NCI-H82 treated with DMSO at 0.1 percent for 48 hours (cell line): Measurements from ENCODE around the gene PLCH2.

Experiments
- DNase-seq: peaks from one replicate; lab custom pipeline; 2025; ENCODE audit not compliant: unreplicated experiment; lab: John Stamatoyannopoulos, UW

PLCH2 gene

DNA sequence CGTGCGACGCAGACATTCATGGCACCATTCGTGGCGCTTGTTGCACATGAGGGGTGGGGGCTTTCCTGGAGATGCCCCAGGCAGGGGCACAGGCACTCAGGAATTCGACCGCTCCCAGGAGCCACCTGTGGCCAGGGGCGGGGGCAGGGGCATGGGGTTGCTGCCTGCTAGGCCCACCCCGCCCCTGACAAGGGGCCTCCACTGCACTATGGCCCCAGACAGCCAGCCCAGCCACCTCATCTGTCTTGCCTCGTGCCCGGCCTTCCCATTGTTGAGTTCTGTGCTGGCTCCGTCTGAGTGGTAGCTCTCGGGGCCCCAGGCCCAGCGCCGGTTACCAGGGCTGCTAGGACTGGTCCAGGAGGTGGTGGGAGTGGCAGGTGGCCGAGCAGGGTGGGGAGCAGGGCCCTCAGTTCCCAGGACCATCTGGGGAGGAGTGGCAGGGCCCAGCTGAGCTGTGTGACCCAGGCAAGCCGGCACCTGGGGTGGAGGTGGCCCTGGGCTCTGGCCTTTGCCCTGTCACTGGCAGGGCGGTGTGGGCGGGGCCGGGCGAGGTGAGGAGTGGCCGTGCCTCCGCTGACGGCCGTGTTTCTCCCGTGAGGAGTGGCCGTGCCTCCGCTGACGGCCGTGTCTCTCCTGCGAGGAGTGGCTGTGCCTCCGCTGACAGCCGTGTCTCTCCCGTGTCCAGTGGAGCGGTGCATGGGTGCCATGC lies 1.9 kb downstream of the PLCH2 start:
- DNase-seq = no peak

DNA sequence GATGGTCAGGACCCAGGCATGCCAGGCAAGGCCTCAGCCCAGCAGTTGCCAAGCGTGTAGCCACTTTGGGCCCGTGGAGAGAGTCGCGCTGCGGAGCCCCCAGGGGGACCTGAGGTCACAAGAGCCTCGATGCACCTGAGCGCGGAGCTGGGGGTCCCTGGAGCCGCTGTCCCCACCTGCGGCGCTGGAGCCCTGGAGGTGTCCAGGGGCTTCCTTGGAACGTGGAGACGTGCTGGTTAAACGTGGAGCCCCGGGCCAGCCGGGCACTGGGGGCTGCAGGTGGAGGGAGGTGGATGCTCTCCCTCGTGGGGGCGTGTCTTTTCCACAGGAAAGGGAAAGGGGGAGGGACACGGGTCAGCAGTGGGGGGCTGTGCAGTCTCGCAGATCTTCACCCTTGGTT lies 3.1 kb downstream of the PLCH2 start:
- no peak for DNase-seq

DNA sequence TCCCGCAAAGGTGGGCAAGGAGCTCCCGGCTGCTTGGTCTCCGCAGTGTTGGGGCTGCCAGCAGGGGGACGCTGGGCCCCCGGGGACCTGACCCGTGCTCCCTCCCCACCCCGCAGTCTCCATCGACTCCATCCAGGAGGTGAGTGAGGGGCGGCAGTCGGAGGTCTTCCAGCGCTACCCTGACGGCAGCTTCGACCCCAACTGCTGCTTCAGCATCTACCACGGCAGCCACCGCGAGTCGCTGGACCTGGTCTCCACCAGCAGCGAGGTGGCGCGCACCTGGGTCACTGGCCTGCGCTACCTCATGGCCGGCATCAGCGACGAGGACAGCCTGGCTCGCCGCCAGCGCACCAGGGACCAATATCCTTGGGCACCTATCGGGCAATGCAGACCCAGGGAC lies 3.5 kb downstream of the PLCH2 start:
- no peak for DNase-seq

DNA sequence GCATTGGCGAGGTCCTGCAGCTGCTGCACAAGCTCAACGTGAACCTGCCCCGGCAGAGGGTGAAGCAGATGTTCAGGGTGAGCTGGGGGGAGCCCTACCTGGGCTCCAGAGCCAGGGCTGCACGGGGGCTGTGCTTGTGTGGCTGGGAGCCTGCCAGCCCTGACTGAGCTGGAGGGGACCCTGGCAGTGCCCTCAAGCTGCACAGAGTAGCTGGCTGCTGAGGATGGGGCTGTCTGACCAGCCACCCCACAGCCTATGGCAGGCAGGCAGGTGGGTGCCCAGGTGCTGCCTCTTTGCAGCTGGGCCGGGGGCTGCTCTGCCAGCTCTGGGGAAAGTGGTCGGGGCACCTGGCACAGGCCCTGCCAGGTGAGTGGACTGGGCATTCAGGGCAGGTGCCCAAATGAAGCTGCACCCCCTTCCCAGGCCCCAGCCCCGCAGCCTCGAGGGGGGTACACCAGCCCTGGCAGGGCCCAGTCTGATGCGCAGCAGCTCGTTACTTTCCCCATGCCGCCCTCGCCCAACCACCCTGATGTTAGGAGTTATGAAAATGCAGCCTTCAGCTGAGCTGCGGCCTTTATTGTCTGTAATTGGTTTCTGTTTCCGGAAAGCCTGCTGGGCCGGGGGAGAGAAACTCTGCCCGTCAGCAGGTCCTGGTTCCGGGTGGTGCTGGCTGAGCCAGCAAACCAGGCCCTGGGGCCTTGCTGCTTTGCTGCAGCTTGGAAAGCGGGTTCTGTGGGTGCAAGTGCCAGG lies 4.3 kb downstream of the PLCH2 start:
- no peak for DNase-seq

DNA sequence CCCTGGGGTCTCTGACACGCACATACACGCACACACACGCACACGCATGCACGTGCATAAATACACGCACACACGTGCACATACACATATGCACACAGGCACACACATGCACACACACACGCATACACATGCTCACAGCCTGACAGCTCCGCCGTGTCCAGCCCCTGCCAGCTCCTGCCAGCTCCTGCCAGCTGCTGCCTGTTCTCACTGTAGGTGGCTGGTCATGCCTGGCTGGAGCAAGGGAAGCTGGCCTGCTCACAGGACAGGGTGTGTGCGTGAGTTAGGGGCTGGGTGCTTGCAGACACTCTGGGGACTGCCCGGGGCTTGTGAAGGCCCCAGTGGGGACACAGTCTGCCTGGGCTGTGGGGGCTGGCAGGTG lies 4.9 kb downstream of the PLCH2 start:
- DNase-seq = no peak

DNA sequence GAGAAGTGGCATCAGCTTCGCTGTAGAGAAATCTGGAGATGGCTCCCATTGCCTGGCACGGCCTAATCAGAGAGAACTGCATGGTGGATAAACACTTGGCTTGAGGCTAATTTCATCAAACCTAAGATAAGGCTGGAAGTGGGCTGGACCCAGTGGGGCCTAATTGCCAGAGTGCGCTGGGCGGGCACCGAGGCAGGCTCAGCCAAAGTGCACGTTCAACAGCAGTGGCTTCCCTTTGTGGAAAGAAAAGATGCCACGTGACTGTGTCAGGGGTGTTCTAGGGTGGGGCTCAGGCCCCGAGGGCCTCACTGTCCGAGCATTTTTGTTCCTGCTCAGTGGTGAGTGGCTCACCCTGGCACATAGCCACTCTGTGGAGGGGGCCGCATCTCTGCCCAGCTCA lies 5.8 kb downstream of the PLCH2 start:
- DNase-seq = no peak

DNA sequence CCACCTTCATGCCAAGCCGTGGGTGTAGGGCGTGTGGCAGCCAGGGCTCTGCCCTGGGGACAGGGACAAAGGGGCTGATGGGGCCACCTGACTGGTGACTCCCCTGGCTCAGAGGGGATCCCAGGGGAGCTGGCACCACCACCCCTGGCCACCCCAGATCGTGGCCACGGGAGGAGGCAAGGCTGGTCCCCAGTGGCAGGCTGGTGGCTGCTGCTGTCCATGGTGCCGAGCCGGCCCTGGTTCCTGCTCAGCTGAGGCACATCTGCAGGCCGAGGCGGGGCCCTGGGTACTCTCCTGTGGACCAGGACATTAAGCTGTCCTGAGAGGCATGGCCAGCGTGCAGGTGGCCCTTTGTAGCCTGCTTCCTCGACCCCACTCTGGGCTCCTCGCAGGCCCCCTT lies 6.5 kb downstream of the PLCH2 start:
- DNase-seq = no peak

DNA sequence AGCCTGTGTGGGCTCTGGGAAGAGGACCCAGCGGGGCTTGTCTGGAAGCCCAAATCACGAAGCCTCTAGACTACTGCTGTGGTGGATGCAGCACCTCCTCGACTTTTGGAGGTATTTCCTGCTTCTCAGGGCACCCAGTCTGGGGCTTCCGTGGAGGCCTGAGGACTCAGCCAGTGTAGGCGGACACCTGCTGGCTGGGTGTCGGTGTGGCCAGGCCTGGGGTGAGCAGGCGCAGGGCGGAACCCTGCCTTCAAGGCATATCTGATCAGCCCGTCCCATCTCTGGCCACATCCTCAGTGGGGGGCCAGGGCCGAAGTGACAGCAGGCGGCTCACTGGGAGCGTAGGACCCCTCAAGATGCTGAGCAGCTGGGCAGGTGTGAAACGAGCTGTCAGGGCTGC lies 6.9 kb downstream of the PLCH2 start:
- no peak for DNase-seq

DNA sequence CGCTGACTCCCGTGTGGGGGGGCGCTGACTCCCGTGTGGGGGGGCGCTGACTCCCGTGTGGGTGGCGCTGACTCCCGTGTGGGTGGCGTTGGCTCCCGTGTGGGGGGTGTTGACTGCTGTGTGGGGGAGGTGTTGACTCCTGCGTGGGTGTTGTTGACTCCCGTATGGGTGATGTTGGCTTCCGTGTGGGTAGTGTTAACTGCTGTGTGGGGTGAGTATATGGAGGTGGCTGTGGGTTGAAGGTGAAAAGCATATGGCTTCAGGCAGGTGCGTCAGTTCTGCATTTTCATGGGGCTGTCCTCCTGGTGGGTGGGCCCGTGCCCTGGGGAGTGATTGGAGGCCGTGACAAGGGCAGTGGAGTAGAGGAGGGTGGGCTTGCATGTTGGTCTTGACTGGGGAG lies 7.9 kb downstream of the PLCH2 start:
- DNase-seq = no peak

DNA sequence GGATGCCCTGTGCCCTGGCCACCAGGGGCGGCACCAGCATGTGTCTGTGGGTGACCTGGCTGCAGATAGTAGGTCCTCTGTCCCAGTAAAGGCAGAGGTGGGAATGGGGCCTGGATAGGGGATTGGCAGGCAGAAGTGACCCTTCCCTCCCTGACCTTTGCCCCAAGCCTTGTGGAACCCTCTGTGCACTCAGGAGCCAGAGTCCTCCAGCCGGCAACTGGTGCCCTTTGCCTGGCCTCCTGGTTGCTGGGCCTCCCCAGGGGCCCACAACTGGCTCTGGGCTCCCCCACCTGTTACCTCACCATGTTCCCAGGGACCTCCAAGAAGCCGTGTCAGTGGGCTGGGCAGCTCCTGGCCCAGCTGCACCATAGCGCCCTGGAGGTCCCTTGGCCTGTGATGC lies 10.0 kb downstream of the PLCH2 start:
- DNase-seq = no peak

DNA sequence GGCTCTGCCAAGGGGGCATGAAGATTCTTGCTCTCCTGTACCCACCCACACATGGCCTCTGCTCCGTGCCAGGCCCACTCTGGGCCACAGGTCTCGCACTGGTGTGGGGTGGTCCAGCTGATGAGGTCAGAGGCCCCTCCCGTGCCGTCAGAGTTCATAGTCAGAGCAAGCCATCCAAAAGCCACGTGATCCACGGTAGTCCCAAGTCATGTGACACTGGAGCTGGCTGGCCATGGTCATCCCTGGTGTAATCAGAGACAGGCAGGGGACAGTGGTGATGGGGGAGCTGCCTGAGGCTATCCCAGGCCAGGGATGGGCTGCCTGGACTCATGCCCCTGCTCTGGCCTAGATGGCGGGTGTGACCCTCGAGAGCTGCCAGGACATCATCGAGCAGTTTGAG lies 10.5 kb downstream of the PLCH2 start:
- DNase-seq = no peak

DNA sequence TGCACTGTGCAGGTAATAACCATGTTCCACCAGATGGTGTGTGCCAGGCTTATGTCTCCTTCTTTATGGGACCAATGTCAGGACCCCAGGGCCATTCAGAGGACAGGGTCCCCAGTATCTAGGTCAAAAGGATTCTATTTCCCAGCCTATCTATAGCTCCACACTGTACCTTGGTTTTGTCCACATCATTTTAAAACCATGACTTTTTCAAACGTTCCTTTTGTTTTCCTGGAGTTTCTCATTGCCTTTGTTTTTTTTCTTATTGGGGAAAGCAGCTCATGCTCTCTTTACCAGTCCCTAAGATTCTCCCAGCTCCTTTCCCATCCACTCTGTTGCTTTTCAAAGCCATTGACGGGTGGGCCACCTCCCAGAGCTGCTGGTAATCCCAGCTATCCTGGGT lies 12.6 kb downstream of the PLCH2 start:
- DNase-seq = no peak

DNA sequence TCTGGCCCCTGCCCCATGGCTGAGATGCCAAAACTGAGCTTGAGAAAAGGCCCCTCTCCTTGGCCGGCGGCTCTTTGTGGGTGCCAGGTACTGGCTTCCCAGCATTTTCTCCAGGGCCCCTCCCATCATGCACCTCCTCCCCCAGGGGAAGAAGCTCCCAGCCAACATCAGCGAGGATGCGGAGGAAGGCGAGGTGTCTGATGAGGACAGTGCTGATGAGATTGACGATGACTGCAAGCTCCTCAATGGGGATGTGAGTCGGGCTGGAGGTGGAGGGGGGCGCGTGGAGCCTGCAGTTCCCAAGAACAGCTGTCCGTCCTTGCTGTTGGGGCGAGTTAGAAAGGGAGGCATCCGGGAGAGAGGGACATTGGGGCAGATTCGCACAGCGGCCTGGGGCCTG lies 13.5 kb downstream of the PLCH2 start:
- DNase-seq = no peak

DNA sequence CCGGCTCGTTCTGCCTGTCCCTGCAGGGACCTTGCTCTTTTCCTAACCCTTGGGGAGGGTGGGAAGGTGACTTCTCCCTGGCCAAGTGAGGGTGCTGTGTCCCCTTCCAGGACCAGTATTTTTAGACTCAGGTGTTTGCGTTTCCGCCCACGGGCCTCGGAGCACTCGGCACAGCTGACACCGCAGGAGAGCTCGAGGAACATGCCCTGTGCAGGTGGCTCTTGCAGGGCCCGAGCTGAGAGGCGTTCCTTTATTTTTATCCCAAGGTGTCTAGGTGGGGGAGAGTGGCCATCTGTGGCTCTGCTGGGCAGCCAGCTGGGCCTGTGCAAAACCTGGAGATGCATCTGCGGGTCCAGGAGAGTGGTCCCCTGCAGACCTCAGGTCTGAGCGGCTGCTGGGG lies 16.0 kb downstream of the PLCH2 start:
- DNase-seq = no peak

DNA sequence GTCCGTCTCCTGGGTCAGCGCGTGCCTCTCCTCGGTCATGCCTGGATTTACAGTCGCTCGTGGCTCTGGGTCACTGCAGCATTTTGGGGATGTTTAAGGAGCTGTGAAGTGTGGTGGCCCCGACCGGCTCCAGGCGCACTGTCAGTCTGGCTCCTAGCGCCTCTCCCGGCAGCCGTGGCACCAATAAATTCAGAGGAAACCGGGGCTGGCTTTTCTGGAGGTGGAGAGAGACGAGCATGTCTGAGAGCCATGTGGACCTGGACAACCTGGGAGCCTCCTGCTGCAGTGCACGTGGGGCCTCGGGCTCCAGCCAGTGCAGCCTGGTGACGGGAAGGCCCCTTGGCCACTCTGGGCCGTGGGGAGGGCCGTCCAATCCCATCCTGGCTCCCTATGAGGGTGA lies 17.1 kb downstream of the PLCH2 start:
- DNase-seq = no peak

DNA sequence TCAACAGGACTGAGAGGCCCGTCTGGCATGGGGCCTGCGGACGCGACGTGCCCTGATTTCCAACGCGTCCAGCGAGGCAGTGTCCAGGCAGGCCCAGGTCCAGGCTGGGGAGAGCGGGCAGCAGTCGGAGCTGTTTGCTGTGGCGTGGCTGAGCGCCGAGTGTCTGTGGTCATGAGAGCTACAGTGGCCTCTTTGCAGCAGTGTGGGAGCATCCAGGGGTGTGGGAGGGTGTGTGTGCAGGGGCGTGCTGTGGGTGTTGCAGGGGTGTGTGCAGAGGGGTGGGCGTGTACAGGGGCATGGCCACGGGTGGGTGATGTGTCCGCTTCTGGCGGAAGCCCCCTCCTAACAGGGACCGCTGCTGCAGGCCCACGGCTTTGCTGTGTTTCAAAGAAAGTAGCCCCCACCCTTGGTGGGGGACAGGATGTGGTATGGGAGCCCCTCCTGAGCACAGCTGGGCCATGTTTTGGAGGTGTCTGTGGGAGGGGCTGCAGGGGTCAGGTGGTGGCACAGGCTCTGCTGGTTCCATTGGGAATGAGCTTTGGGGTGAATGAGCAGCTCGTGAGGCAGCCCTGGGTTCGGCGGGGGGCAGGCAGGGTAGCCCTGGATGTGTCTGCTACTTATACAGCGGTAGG lies 17.7 kb downstream of the PLCH2 start:
- DNase-seq = no peak

DNA sequence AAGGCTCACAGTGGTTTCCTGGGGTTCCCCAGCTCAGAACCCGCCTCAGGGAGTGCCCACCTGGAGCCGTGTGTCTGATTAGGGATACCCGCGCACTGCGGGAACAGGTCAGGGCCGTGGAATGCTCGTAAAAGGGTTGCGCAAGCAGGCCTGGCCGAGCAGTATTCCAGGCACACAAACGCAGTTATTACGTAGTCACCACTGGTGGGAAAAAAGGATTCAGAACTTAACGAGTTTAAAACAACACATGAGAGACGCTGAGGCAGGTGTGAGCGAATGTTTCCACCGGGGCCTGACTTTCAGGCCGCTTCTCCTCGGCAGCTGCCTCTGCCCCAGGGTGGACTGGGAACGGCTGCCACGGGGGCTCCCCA lies 18.2 kb downstream of the PLCH2 start:
- no peak for DNase-seq

DNA sequence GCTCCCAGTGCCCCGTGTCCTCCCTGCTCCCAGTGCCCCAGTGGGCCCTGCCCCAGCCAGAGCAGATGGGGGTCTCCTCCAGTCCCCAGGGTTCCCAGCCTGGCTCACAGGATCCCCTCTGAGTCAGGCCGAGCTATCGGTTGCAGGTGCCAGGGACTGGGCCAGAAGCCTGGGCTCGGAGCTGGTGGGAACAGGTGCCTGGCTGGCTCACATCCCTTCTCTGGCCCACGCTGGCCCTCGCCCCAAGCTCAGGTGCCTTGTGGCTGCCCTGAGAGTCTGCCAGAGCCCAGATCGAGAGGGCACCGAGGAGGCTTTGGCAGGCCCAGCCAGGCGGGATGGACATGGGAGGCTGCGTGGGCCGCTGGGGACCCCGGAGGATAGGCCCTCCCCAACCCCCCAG lies 18.9 kb downstream of the PLCH2 start:
- DNase-seq = no peak

DNA sequence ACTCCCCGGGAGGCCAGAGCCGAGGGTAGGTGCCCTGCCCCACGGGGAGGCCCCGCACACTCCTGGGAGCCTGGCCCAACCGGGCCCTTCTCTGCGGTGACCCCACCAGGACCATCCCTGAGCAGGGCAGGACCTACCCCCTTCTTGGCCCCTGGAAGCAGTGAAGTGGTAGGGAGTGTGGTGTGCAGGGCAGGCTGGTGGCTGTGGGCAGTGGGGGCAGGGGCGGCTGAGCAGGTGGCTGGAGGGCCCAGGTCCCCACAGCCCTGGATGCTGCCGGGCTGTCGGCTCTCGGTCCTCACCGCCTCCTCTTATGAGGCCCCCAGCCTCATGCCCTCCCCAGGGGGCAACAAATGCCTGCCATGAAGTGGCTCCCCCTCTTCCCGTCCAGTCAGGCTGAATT lies 19.5 kb downstream of the PLCH2 start:
- DNase-seq = no peak

DNA sequence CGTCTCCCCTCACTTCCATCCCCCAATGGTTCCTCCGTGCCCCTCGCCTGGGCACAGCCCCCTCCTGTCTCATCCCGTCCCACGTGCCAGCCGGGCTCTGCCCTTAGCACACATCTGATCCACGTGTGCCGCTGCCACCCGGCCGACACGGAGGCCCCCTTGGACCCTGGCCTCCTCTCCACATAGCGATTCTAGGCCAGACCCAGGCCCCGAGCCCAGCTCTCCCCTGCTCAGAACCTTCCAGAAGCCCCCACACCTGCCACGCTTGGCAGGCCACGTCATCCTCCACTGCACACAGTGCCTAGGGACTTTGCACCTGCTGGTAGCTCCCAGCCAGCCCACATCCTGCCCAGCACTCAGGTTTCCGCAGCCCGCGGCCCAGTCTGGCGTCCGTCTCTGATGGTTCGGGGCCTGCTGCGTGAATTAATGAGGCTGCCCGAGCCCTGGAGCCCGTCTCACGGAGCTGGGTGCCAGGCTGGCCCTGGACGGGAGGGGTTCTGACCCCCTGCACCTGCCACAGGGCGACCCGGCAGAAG lies 20.1 kb downstream of the PLCH2 start:
- DNase-seq = no peak

DNA sequence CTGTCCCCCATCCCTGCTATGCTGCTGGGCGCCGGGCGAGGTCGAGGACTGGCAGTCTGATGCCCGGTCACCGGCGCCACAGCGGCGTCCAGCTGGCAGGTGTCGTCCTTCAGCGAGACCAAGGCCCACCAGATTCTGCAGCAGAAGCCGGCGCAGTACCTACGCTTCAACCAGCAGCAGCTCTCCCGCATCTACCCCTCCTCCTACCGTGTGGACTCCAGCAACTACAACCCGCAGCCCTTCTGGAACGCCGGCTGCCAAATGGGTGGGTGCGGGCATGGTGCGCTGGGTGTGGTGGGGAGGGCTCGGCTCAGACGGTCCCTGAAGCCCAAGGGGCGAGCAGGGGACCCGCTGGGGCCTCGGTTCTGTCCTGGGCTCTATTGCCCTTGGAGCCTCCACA lies 20.7 kb downstream of the PLCH2 start:
- DNase-seq = no peak

DNA sequence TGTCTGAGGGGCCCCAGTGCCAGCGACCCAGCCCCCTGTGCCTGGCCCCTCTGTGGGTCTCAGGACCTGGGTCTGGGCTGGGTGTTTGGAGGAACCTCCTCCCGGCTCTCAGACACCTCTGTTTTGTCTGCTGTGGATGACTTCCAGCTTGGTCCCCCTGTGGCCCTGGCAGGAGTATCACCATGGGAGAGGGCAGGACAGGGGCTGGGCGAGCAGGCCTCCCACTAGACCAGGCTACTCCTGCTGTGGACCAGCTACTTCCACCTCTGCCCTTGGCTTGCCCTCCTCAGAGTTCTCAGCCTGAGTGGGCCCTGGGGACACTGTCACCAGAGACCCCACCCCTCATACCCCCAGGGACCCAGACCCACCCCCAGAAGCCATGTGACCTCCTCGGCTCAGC lies 21.8 kb downstream of the PLCH2 start:
- DNase-seq = no peak
